Parathyroid adenoma (tissue), 2 donors: ENCODE measurements around the gene HNRNPA2B1.
A peak's percentile ranks its signal among the peaks of the same experiment; 100 is the strongest.

Experiments used
- H2AFZ ChIP-seq: fragments of 300-600 bp; sonication (generic); one replicate; pipeline ENCODE4 v1.7.0; 2017; ENCODE audit warnings: antibody characterized with exemption, mild to moderate bottlenecking
- H3K27ac ChIP-seq: fragments of 300-600 bp; sonication (generic); one replicate; pipeline ENCODE4 v1.7.0; 2017
- H3K27me3 ChIP-seq: fragments of 300-600 bp; sonication (generic); one replicate; pipeline ENCODE4 v1.7.0; 2017; ENCODE audit warnings: low read length; ENCODE audit not compliant: control insufficient read depth, insufficient read depth
- H3K36me3 ChIP-seq: fragments of 300-600 bp; sonication (generic); one replicate; pipeline ENCODE4 v1.7.0; 2017; ENCODE audit warnings: low read length; ENCODE audit not compliant: control insufficient read depth, insufficient read depth
- H3K4me1 ChIP-seq: fragments of 300-600 bp; sonication (generic); one replicate; pipeline ENCODE4 v1.7.0; 2017; ENCODE audit warnings: control low read depth
- H3K4me2 ChIP-seq: fragments of 300-600 bp; sonication (generic); one replicate; pipeline ENCODE4 v1.7.0; 2017; ENCODE audit warnings: low read length
- H3K4me3 ChIP-seq: fragments of 300-600 bp; sonication (generic); one replicate; pipeline ENCODE4 v1.7.0; 2017; ENCODE audit warnings: low read depth, low read length
- H3K79me2 ChIP-seq: fragments of 300-600 bp; sonication (generic); one replicate; pipeline ENCODE4 v1.7.0; 2017; ENCODE audit warnings: control low read depth
- H3K9ac ChIP-seq: fragments of 300-600 bp; sonication (generic); one replicate; pipeline ENCODE4 v1.7.0; 2017; ENCODE audit warnings: mild to moderate bottlenecking
- H3K9me3 ChIP-seq: fragments of 300-600 bp; sonication (generic); one replicate; pipeline ENCODE4 v1.7.0; 2017; ENCODE audit warnings: low read length; ENCODE audit not compliant: control insufficient read depth
- CTCF ChIP-seq: fragments of 300-600 bp; sonication (generic); IDR thresholded peaks from one replicate; pipeline ENCODE4 v1.7.0; 2017; ENCODE audit warnings: antibody characterized with exemption, mild to moderate bottlenecking
- donor health status: primary hyperparathyroidism.

HNRNPA2B1 gene

GRCh38 chr7:26159243-26159642, 41.3 kb downstream of the HNRNPA2B1 start:
- Histone ChIP-seq H3K27ac (no peak overlapping the region), H3K79me2 (no peaks in the 10 kb centered on the region), H3K36me3 (no peaks in the 10 kb centered on the region), H2AFZ (no peak overlapping the region), H3K4me2 (no peak overlapping the region), H3K27me3 (no peaks in the 10 kb centered on the region), H3K4me3 (no peak overlapping the region), H3K4me1 (no peaks in the 10 kb centered on the region), H3K9ac (no peak overlapping the region), H3K9me3 (no peaks in the 10 kb centered on the region)
- TF ChIP-seq CTCF: no peak

GRCh38 chr7:26157520-26158105, 42.9 kb downstream of the HNRNPA2B1 start:
- H2AFZ ChIP-seq: no peak overlapping the region
- no peaks in the 10 kb centered on the region for H3K4me1 ChIP-seq
- H3K79me2 ChIP-seq: no peaks in the 10 kb centered on the region
- no peak overlapping the region for H3K9ac ChIP-seq
- no peaks in the 10 kb centered on the region for H3K27me3 ChIP-seq
- H3K4me2 ChIP-seq: no peak overlapping the region
- no peaks in the 10 kb centered on the region for H3K36me3 ChIP-seq
- no peak for TF ChIP-seq CTCF
- no peak overlapping the region for H3K27ac ChIP-seq
- no peak overlapping the region for H3K4me3 ChIP-seq
- H3K9me3 ChIP-seq: no peaks in the 10 kb centered on the region

GRCh38 chr7:26156451-26157420, 43.8 kb downstream of the HNRNPA2B1 start:
- Histone ChIP-seq H3K4me2 (peak overlapping the region; percentile 50), H3K4me3 (no peak overlapping the region), H3K79me2 (no peaks in the 10 kb centered on the region), H3K27me3 (no peaks in the 10 kb centered on the region), H2AFZ (no peak overlapping the region), H3K4me1 (no peaks in the 10 kb centered on the region), H3K27ac (no peak overlapping the region), H3K36me3 (no peaks in the 10 kb centered on the region), H3K9ac (no peak overlapping the region), H3K9me3 (no peaks in the 10 kb centered on the region)
- TF ChIP-seq CTCF: no peak

GRCh38 chr7:26155531-26156375, 44.8 kb downstream of the HNRNPA2B1 start:
- H2AFZ ChIP-seq: no peak overlapping the region
- H3K79me2 ChIP-seq: no peaks in the 10 kb centered on the region
- no peak overlapping the region for H3K9ac ChIP-seq
- no peaks in the 10 kb centered on the region for H3K4me1 ChIP-seq
- no peak for TF ChIP-seq CTCF
- no peak overlapping the region for H3K4me3 ChIP-seq
- H3K36me3 ChIP-seq: no peaks in the 10 kb centered on the region
- no peaks in the 10 kb centered on the region for H3K27me3 ChIP-seq
- no peaks in the 10 kb centered on the region for H3K9me3 ChIP-seq
- no peak overlapping the region for H3K27ac ChIP-seq
- peak overlapping the region; percentile 50 for H3K4me2 ChIP-seq
